ENCODE measurements around the gene ZNF638. TPM values are rescaled to one million over a fixed set of nuclear protein-coding genes. Genes with fewer than 3 reads are reported as not detected.

The ZNF638 gene
- total and polyA plus RNA-seq, 2 donors (not counting 3 experiments of a cell fraction or from before 2014, with no cell fraction given) = 36.4 to 111 TPM

DNA sequence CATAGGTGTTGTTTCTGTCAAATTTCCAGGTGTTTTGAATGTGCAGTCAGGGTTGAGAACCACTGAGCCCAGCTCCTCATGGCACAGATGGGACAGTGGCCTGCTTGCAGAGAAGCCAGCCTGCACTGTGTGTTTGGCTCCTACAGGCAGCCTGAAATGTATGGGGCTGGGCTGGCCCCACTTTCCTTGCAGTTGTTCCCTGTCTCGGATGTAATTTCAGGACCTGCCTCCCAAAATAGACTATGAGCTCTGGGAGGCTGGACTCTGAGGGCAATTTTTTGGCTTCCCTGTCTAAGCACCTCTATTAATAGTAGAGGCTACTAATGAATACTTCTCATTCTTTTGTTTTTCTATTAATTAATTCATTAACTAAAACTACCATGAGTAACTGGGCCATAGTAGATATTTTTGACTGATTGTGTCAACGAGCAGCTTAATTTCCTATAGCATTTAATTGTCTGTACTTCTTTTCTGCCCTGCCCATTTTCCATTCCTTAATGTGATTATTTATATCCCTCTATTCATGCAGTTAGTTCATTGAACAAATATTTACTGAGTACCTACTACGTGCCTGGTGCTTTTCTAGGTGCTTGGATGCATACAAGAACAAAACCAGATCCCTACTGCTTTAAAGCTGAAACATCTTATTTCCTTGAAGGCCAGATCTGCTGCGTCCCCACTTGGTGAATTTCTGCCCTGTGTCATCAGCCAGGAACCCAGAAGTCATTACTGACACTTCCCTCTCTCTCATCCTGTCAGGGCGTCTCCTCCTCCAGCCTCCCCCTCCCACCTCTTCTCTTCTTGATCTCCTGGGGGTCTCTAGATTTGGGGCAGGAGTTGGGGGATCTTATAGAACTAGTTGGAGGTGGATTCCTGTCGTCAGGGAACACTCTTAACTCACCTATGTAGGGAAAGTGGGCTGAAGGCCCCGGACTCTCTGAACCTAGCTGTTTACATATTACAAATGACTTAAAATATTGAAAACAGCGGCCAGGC lies 138.1 kb downstream of the ZNF638 start:
- Histone ChIP-seq H3K27me3 (ENCODE audit: control insufficient read depth in 2 of 2, insufficient read depth in 2 of 2, low read length in 2 of 2) (no peaks in the 10 kb centered on the region), H3K9me1 (replicated peaks; ENCODE audit: control insufficient read depth, extremely low read depth, insufficient read depth, low read length) (no peaks in the 10 kb centered on the region), H3K4me3 (replicated peaks in 1 of 3; ENCODE audit: insufficient read depth in 1 of 3, low read depth in 1 of 3, low read length in 3 of 3) (no peak overlapping the region), H3K27ac (ENCODE audit: insufficient read depth, low read depth, low read length) (no peak overlapping the region), H3K9me3 (replicated peaks; ENCODE audit: control insufficient read depth, insufficient read depth, low read length) (no peaks in the 10 kb centered on the region), H3K4me2 (ENCODE audit: insufficient read depth, low read length) (peak overlapping the region; percentile 0), H3K4me1 (ENCODE audit: control insufficient read depth, extremely low read depth, insufficient read depth, low read length) (peaks cover 38% of the 10 kb centered on the region), H3K79me2 (ENCODE audit: control insufficient read depth, insufficient read depth, low read length) (peaks cover 6% of the 10 kb centered on the region), H2AFZ (ENCODE audit: low read depth, low read length) (no peak overlapping the region), H4K20me1 (replicated peaks; ENCODE audit: control insufficient read depth, extremely low read depth, insufficient read depth, low read length) (no peaks in the 10 kb centered on the region), H3K9ac (replicated peaks; ENCODE audit: extremely low read depth, insufficient read depth, low read length) (no peak overlapping the region), H3K36me3 (ENCODE audit: control insufficient read depth in 2 of 2, extremely low read depth in 1 of 2, insufficient read depth in 2 of 2, low read length in 2 of 2) (peaks cover 0 to 5% of the 10 kb centered on the region in 2 experiments)
- FAIRE-seq = peak; percentile 55
- dilution Hi-C loops (cut with MboI; ENCODE audit: extremely low pct_ligation_motif_present, low sequenced_read_pairs) (no loop called here), intact Hi-C loops (cut with micrococcal nuclease) (no loop called here)
- no peak for TF ChIP-seq MYC (IDR thresholded peaks at IDR 0.05; ENCODE audit: low read depth, low read length)
- TF ChIP-seq, protein P1, sequence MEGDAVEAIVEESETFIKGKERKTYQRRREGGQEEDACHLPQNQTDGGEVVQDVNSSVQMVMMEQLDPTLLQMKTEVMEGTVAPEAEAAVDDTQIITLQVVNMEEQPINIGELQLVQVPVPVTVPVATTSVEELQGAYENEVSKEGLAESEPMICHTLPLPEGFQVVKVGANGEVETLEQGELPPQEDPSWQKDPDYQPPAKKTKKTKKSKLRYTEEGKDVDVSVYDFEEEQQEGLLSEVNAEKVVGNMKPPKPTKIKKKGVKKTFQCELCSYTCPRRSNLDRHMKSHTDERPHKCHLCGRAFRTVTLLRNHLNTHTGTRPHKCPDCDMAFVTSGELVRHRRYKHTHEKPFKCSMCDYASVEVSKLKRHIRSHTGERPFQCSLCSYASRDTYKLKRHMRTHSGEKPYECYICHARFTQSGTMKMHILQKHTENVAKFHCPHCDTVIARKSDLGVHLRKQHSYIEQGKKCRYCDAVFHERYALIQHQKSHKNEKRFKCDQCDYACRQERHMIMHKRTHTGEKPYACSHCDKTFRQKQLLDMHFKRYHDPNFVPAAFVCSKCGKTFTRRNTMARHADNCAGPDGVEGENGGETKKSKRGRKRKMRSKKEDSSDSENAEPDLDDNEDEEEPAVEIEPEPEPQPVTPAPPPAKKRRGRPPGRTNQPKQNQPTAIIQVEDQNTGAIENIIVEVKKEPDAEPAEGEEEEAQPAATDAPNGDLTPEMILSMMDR (IDR thresholded peaks at IDR 0.05; ENCODE audit: extremely low read depth in 1 of 2, insufficient read depth in 1 of 2, low read depth in 1 of 2, low read length in 2 of 2) = no peak
- no peak for TF ChIP-seq GATA2 (IDR thresholded peaks at IDR 0.05; ENCODE audit: insufficient read depth, insufficient read length, low read depth, low read length)
- TF ChIP-seq FOS (IDR thresholded peaks at IDR 0.05; ENCODE audit: borderline replicate concordance, insufficient read depth, low read length) = no peak
- no peak for TF ChIP-seq JUN (IDR thresholded peaks at IDR 0.05; ENCODE audit: borderline replicate concordance, insufficient read depth, insufficient read length, low read depth)
- TF ChIP-seq POLR2A (IDR thresholded peaks at IDR 0.05; ENCODE audit: low read depth, low read length) = no peak
- TF ChIP-seq, protein P2, sequence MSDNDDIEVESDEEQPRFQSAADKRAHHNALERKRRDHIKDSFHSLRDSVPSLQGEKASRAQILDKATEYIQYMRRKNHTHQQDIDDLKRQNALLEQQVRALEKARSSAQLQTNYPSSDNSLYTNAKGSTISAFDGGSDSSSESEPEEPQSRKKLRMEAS (IDR thresholded peaks at IDR 0.05; ENCODE audit: insufficient read depth, insufficient read length) = no peak
- no peak for TF ChIP-seq EZH2 (IDR thresholded peaks at IDR 0.05; ENCODE audit: borderline replicate concordance, low read depth, low read length, severe bottlenecking)
- no peak for TF ChIP-seq POLR2AphosphoS5 (IDR thresholded peaks at IDR 0.05; ENCODE audit: insufficient read depth, low read depth, low read length)
- DNase-seq (ENCODE audit: low read depth, low spot score) = no peak
- CTCF ChIA-PET = interaction anchor here (0.6 to 19.5 kb wide), 6 partner anchors 9 to 170 kb away, joined by 3 to 670 read pairs (median 6); no protein-coding TSS in a partner anchor
- POLR2A ChIA-PET = interaction anchor here (1.3 kb wide), 1 partner anchor 34 kb away, joined by 3 read pairs; no protein-coding TSS in a partner anchor
- BruUV-seq (replicated peaks) = no TSS peak

Measured in endothelial cell of umbilical vein (primary cell).